Thyroid gland (tissue), 4 donors: ENCODE results near the gene BCKDK.

ENCODE experiments used
- CTCF ChIP-seq, 6 experiments: fragments of 200-600 bp in 3 of 6; fragments of 450-650 bp in 3 of 6; sonication (generic) in 3 of 6; IDR thresholded peaks; one replicate each; pipeline ENCODE4 v1.5.1; 2016 to 2019; ENCODE audit warnings: antibody characterized with exemption in 6 of 6, mild to moderate bottlenecking in 2 of 6, inconsistent platforms in 1 of 6, moderate library complexity in 1 of 6
- POLR2A ChIP-seq, 2 donors: fragments of 450-650 bp; IDR thresholded peaks; one replicate each; pipeline ENCODE4 v1.6.1; 2017; ENCODE audit warnings: antibody characterized with exemption in 2 of 2, mild to moderate bottlenecking in 2 of 2, moderate library complexity in 1 of 2

- TF ChIP-seq POLR2A (IDR thresholded peaks at IDR 0.05) (no peak), CTCF (IDR thresholded peaks at IDR 0.05) (no peak)
These were observed 23.7 kb downstream of the BCKDK start for GRCh38 chr16:31131841-31132271.
